Stimulated activated naive CD4-positive, alpha-beta T cell (primary cell): Measurements from ENCODE around the gene DLL1.
"Not testable (repeated sequence)": the region's sequence is repeated elsewhere in the genome, so short reads cannot be mapped to it uniquely, and the experiment has no call there.

Experiments
- DNase-seq, 6 experiments: peaks; one replicate each; lab custom pipeline; 2025; lab: John Stamatoyannopoulos, UW

Gene DLL1

DNA sequence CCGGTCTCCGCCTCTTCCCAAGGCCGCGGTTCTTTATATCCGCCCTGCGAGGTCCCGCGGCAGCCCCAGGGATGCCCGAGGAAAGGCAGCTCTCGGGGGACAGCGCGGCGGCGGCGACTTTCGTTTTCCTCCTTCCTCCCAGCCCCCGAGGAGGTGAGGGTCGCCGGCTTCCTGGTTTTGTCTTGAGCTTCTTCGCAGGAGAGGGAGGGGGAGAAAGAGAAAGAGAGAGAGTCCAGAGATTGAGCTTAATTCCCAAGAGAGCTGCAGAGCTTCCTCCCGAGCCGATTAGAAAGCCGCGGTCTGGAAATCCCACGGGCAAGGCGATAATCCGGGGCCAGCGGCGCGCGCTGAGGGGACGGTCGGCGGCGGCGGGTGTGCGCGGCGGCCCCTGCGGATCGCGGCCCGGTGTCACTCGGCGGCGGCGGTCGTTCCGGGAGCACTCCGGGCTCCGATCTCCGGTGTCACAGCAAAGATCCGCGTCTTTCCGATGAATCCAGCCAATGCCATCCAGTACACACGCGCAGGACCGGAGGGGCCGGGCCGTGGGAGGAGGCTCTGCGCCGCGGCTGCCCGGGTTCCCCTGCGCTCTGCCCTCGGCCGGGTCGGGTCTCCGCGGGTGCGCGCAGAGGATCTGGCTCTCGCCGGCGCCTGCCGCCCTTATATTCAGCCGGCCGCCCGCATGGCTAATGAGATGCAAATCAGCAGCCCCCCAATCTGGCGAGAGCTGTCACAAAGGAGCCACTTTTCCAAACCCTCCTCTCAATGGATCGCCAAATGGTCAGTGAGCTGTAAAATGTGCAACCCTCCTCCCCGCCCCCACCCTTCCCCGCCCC lies at the start of gene DLL1:
DLL1 (minus strand) TSS at position 783 of the 833 bp plus-strand sequence. CDS start 939 bp downstream, outside the sequence.
- peak in 4 of 6 experiments; percentile 25 to 63 (median 36) for DNase-seq

- not testable (repeated sequence) for DNase-seq
These were observed 44.3 kb upstream of the DLL1 start for GRCh38 chr6:170335199-170335598.

GRCh38 chr6:170329321-170329720 lies 38.4 kb upstream of the DLL1 start:
- DNase-seq, result no peak

DNA sequence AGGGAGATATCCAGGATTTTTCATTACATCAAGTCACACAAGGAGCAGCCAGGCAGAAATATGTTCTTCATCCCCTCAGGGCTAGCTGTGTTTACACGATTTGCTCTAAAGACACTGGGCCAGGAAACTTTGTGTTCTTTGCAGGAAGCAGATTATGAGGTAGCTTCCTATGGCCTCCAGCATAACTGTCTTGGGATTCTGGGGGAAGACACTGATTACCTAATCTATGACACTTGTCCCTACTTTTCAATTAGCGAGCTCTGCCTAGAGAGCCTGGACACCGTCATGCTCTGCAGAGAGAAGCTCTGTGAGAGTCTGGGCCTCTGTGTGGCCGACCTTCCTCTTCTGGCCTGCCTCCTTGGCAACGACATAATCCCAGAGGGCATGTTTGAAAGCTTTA lies 26.8 kb upstream of the DLL1 start:
- no peak for DNase-seq

- DNase-seq, result no peak
These were observed 26.2 kb upstream of the DLL1 start for GRCh38 chr6:170317076-170317475.

DNA sequence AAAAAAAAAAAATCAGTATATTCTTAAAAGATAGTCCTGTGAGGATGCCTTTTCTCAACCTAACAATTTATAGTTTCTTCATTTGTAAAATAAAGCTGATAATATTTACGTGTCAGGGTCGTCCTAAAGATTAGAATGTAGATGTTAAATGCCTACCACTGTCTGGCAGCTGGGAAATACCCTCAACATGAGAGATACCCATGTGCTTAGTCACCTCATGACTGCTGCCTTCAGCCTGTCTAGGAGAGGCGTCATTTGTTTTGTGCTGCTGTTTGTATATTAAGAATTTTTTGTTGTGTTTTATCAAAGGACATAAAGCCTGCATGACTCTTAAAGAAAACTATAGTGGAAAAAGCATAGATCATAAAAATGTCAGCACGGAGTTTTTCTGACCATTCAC lies 25.2 kb upstream of the DLL1 start:
- no peak for DNase-seq

DNA sequence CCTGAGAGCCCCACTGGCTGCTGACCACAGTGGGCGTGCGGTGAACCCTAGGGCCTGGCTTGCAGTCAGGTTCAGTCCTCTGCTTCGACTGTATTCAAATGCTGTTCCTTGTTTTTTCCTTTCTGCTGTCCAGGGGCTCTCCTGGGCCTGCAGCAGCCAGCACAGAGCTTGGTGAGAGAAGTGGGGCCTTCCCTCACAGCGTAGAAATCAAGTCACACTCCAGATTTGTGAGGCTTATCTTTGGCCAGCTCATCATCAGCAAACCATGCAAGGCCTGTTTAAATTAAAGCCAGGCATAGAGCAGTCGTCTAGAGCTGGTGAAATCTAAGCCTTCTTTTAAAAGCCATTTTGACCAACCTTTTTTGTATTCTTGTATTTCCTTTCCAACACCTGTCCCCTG lies 24.1 kb upstream of the DLL1 start:
- no peak for DNase-seq

- no peak for DNase-seq
These were observed 22.9 kb upstream of the DLL1 start for GRCh38 chr6:170313716-170314295.

DNA sequence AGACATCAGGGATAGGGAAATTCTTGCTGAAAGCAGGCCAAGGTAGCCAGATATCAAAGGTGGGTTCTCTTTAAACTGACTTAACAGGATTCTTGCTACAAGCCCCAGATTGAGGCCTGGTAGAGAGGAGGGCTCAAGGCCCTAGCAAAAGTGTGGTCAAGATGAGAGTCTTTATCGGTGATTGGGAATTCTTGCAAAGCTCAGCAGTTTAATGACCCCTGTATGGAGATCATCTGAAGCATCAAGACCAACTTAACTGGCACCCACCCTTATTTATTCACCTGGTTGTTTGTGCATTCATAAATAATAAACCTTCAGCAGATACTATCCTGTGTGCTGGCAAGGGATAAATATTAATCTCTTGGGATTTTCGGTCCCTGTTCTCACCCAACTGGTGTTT lies 22.0 kb upstream of the DLL1 start:
- DNase-seq, result no peak

DNA sequence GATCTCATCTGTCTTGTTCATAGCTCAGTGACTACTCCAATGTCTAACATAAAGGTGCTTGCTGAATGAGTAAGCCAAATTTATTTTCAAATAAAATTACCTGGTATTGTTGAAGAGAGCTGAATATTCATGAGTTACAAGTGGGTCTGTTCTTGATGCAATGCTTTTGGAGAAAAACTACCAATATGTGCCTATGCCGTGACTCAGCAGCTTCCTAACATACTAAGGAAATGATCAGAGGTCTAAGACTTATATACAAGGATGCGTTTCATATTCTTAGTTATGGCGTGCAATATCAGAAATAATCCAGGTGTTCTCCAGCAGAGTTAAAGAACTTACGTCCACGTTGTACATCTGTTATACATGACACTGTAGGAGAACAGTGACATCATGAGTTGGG lies 20.8 kb upstream of the DLL1 start:
- DNase-seq, result no peak

DNA sequence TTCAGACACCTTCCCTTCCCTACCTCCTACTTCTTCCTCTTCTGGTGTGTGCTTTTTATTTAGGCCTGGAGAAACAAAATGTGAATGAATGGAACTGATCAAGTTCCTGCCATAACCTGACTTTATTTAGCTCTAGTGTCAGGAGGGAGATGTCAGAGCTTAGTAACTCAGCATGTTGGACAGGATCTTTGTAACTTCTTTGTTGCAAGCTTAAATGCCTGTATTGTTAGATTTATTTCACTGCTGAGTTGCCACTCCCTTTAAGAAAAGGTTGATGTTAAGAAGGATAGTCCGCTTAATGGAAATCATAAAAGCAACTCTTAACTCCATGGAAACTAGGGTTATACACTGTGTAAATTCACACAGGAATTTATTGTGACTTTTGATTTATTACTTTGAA lies 17.9 kb upstream of the DLL1 start:
- DNase-seq, result no peak

GRCh38 chr6:170307080-170307545 lies 16.2 kb upstream of the DLL1 start:
- peak in 1 of 6 experiments; percentile 34 for DNase-seq

GRCh38 chr6:170306324-170307079 lies 15.6 kb upstream of the DLL1 start, which contains the start of gene FAM120B:
Gene FAM120B, plus strand, starts transcription at chr6:170306758. Its CDS starts 10,633 bp downstream, at chr6:170317391.
- DNase-seq, result peak; percentile 90 to 93 (median 92)

DNA sequence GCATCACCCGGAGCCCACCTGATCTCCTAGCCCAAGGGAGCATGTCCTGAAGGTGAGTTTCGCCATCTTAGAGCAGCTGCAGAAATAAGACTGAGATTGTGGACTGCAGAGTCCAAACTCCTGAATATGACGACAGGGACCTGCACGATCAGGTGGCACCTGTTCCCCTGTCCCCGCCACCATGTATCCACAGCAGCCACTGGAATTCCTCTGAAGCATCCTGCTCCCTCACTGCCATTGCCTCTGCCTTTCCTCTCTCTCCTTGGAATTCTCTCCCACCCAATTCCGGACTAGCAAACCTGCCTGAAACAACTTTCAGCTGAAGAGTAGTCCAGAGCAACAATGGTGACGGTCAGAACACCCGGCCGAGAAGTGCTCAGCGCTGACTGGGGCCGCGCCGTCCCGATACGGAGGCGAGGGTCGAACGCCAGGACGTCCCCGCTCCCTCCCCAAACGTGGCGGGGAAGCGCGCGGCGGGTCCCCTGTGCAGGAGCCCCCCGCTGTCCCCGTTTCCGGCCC lies 15.0 kb upstream of the DLL1 start:
- peak in 1 of 6 experiments; percentile 26 for DNase-seq

- no peak for DNase-seq
These were observed 10.3 kb upstream of the DLL1 start for GRCh38 chr6:170301184-170301583.

DNA sequence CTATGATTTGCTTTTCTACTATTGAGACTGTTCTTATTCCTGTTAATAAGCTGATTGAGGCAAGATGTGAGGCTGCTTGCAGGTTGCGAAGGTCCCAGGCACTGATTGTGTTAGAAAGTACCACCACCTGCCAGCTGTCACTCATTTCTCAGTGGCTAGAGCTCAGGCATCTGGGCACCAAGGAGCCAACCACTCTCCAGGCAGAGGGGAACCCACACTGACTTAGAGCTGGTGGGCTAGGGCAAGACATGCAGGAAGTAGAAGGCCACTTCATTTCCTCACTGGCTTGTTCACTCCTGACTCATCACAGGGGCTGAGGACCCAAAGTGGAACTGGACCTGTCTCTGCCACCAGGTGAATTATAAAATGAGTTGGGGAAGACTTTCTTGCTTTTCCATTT lies 7.8 kb upstream of the DLL1 start:
- no peak for DNase-seq

DNA sequence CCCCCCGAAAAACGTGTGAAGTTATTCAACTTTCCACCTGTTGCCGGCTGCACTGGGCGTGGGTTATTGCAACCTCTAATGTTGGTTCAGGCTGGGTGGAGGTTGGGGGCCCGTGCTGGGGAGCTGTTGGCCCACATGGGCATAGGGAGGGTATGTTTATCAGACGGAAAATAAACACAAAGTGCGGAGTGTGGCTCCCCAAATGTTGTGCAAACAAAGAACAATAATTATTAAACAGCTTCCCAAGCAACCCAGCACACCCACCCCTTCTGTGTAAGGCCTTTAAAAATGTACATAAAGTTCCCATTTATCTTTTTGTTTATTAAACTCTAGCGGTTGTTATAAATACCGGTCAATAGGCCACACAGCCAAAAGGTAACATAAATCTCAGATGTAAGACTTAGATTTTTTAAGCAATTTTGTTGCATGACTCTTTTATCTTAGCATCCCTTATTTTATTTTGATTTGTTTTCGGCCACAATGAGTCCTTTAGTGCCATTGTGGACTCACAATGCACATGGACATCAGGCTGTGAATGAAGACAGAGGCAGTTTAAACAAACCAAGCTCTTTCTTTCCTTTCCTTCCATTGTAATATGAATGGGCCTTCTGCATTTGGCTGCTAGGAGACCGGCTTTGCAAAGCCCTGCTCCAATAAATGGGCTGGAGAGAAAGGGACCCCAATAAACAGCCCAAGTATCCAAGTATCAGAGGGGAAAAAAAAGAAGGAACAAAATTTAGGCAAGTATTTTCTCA lies 6.9 kb upstream of the DLL1 start:
- DNase-seq, result no peak

- DNase-seq, result peak in 2 of 6 experiments; percentile 12 to 27
These were observed 6.1 kb upstream of the DLL1 start for GRCh38 chr6:170296746-170297575.

- DNase-seq, result no peak
These were observed 5.5 kb upstream of the DLL1 start for GRCh38 chr6:170296423-170296745.

GRCh38 chr6:170295510-170296422 lies 4.9 kb upstream of the DLL1 start:
- DNase-seq, result peak in 5 of 6 experiments; percentile 26 to 90 (median 71)
